Mesenchymal stem cell (in vitro differentiated cells and primary cell): ENCODE data around the gene AKAP14.

ENCODE experiments used
- DNase-seq: peaks from one replicate; pipeline ENCODE4 v3.0.0-alpha.2; 2013
- H2AFZ ChIP-seq: one replicate; pipeline ENCODE4 v1.6.1; 2013; ENCODE audit warnings: low read depth, mild to moderate bottlenecking, control low read depth, inconsistent platforms, low read length, moderate library complexity
- H2AK5ac ChIP-seq: 2 replicates; pipeline ENCODE4 v1.6.1; 2013; ENCODE audit warnings: low read length, moderate library complexity, mild to moderate bottlenecking, inconsistent platforms; ENCODE audit not compliant: severe bottlenecking
- H2BK120ac ChIP-seq: one replicate; pipeline ENCODE4 v1.6.1; 2013; ENCODE audit warnings: low read depth, mild to moderate bottlenecking, inconsistent platforms, low read length, moderate library complexity
- H2BK12ac ChIP-seq, 2 experiments: one replicate each; pipeline ENCODE4 v1.6.1; 2013; ENCODE audit warnings: inconsistent platforms in 2 of 2, low read length in 2 of 2, mild to moderate bottlenecking in 2 of 2, moderate library complexity in 2 of 2, control low read depth in 1 of 2
- H2BK15ac ChIP-seq: one replicate; pipeline ENCODE4 v1.6.1; 2013; ENCODE audit warnings: mild to moderate bottlenecking, low read depth, inconsistent platforms; ENCODE audit not compliant: poor library complexity, severe bottlenecking
- H2BK5ac ChIP-seq: 2 replicates; pipeline ENCODE4 v1.6.1; 2013; ENCODE audit warnings: low read depth, mild to moderate bottlenecking, low read length, control low read depth, inconsistent platforms; ENCODE audit not compliant: poor library complexity, severe bottlenecking
- H3K14ac ChIP-seq, 2 experiments: one replicate each; pipeline ENCODE4 v1.6.1; 2013; ENCODE audit warnings: inconsistent platforms in 2 of 2, low read length in 2 of 2, control low read depth in 1 of 2, mild to moderate bottlenecking in 1 of 2, moderate library complexity in 1 of 2
- H3K18ac ChIP-seq, 2 experiments: one replicate each; pipeline ENCODE4 v1.6.1; 2013; ENCODE audit warnings: inconsistent platforms in 2 of 2, low read length in 2 of 2, control low read depth in 1 of 2, low read depth in 1 of 2, mild to moderate bottlenecking in 1 of 2
- H3K23ac ChIP-seq, 2 experiments: one replicate each; pipeline ENCODE4 v1.6.1; 2013; ENCODE audit warnings: inconsistent platforms in 2 of 2, low read length in 2 of 2, mild to moderate bottlenecking in 2 of 2, moderate library complexity in 2 of 2, control low read depth in 1 of 2
- H3K27ac ChIP-seq: 2 replicates; pipeline ENCODE4 v1.5.1; 2013; ENCODE audit warnings: mild to moderate bottlenecking, moderate library complexity, low read length, control low read depth, inconsistent platforms; ENCODE audit not compliant: poor library complexity, severe bottlenecking
- H3K27me3 ChIP-seq, 2 experiments: 2 replicates each; pipeline versions ENCODE4 v1.6.1 to v1.7.0; 2013; ENCODE audit warnings: low read length in 2 of 2, mild to moderate bottlenecking in 2 of 2, moderate library complexity in 2 of 2, control low read depth in 1 of 2, inconsistent platforms in 1 of 2; ENCODE audit not compliant: control insufficient read depth in 1 of 2, insufficient read depth in 1 of 2
- H3K36me3 ChIP-seq, 2 experiments: 2 replicates each; pipeline versions ENCODE4 v1.6.1 to v1.7.0; 2013; ENCODE audit warnings: low read length in 2 of 2, control low read depth in 1 of 2, inconsistent platforms in 1 of 2, low read depth in 1 of 2, mild to moderate bottlenecking in 1 of 2; ENCODE audit not compliant: insufficient read depth in 2 of 2, control insufficient read depth in 1 of 2
- H3K4ac ChIP-seq, 2 experiments: one replicate each; pipeline ENCODE4 v1.6.1; 2013; ENCODE audit warnings: inconsistent platforms in 2 of 2, low read length in 2 of 2, mild to moderate bottlenecking in 2 of 2, moderate library complexity in 2 of 2, control low read depth in 1 of 2, low read depth in 1 of 2
- H3K4me1 ChIP-seq: 2 replicates; pipeline ENCODE4 v1.6.1; 2013; ENCODE audit warnings: low read depth, low read length, control low read depth; ENCODE audit not compliant: control insufficient read depth, insufficient read depth
- H3K4me2 ChIP-seq: 2 replicates; pipeline ENCODE4 v1.6.1; 2013; ENCODE audit warnings: low read length, mild to moderate bottlenecking, inconsistent platforms; ENCODE audit not compliant: poor library complexity, severe bottlenecking
- H3K4me3 ChIP-seq, 2 experiments: 2 replicates each; pipeline versions ENCODE4 v1.5.1 to v1.7.0; 2013; ENCODE audit warnings: low read length in 2 of 2, mild to moderate bottlenecking in 2 of 2, control low read depth in 1 of 2, low read depth in 1 of 2; ENCODE audit not compliant: insufficient read depth in 1 of 2
- H3K79me1 ChIP-seq: replicated peaks from 2 replicates; pipeline ENCODE4 v1.6.1; 2013; ENCODE audit warnings: mild to moderate bottlenecking, control low read depth, low read length, inconsistent platforms; ENCODE audit not compliant: poor library complexity, severe bottlenecking
- H3K9ac ChIP-seq: 2 replicates; pipeline ENCODE4 v1.7.0; 2013; ENCODE audit warnings: mild to moderate bottlenecking, low read length, moderate library complexity
- H3K9me3 ChIP-seq: 2 replicates; pipeline ENCODE4 v1.7.0; 2013; ENCODE audit warnings: mild to moderate bottlenecking, low read length; ENCODE audit not compliant: control insufficient read depth
- H4K8ac ChIP-seq: one replicate; pipeline ENCODE4 v1.6.1; 2013; ENCODE audit warnings: inconsistent platforms, mild to moderate bottlenecking, low read length, moderate library complexity
- H4K91ac ChIP-seq: one replicate; pipeline ENCODE4 v1.6.1; 2013; ENCODE audit warnings: mild to moderate bottlenecking, low read length, inconsistent platforms
- WGBS: methylation state at CpG from one replicate; pipeline ENCODE4 v1.1.7; 2013; ENCODE audit warnings: mixed read lengths; 5-methylcytosine and 5-hydroxymethylcytosine counted together

AKAP14 gene

DNA sequence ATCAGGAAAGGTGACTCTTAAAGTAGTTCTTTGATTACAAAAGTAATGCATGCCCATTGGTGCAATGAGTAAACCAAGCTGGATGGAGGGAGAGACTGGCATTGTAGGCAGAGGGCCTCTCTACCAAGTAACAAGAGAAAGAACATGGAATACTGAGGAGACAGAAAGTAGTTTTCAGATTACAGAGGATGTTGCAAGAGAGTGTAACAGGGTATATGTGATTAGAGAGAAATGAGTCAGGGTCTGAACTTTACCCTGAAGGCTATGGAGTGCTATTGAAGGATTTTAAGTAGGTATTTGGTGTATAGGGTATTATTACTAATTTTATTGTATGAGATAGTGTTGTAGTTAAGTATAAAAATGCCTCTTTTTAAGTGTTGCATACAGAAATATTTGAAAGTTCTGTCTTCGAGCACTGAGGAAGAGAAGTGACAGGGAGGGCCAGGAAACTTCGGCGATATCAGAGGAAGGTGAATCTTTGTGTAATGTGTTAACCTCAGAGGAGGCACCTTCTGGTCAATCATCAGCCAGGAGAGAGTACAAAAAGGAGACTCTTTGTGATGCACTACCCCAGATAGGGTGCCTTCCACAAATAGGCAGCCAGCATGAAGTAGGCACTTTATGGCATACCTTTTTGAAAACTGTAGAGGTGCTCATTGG is 39.7 kb downstream of the AKAP14 start:
- H2BK15ac ChIP-seq: no peak overlapping the region
- H3K27ac ChIP-seq: no peak overlapping the region
- no peak for DNase-seq
- H3K4me1 ChIP-seq: no peaks in the 10 kb centered on the region
- H2AK5ac ChIP-seq: no peak overlapping the region
- no peak overlapping the region for H4K91ac ChIP-seq
- no peak overlapping the region for H3K23ac ChIP-seq
- H3K79me1 ChIP-seq: peaks cover 1% of the 10 kb centered on the region
- no peak overlapping the region for H2AFZ ChIP-seq
- no peaks in the 10 kb centered on the region for H3K9me3 ChIP-seq
- H2BK5ac ChIP-seq: no peak overlapping the region
- H3K4me3 ChIP-seq: no peak overlapping the region
- H3K36me3 ChIP-seq: peaks cover 8 to 44% of the 10 kb centered on the region in 2 experiments
- H3K27me3 ChIP-seq: no peaks in the 10 kb centered on the region
- H3K4ac ChIP-seq: no peak overlapping the region
- H4K8ac ChIP-seq: no peak overlapping the region
- no peak overlapping the region for H3K4me2 ChIP-seq
- H3K18ac ChIP-seq: no peak overlapping the region
- H3K9ac ChIP-seq: no peak overlapping the region
- H2BK12ac ChIP-seq: no peak overlapping the region
- WGBS: 98% methylated on average over 3 of the region's 3 CpGs
- H3K14ac ChIP-seq: no peak overlapping the region
- no peak overlapping the region for H2BK120ac ChIP-seq

- no peak overlapping the region for H2AK5ac ChIP-seq
- H3K18ac ChIP-seq: no peak overlapping the region
- no peak overlapping the region for H2BK12ac ChIP-seq
- no peaks in the 10 kb centered on the region for H3K27me3 ChIP-seq
- no peak overlapping the region for H4K8ac ChIP-seq
- H3K9ac ChIP-seq: peak overlapping the region; percentile 96
- H2BK5ac ChIP-seq: no peak overlapping the region
- H3K23ac ChIP-seq: no peak overlapping the region
- no peak overlapping the region for H3K14ac ChIP-seq
- H3K36me3 ChIP-seq: peaks cover 0 to 8% of the 10 kb centered on the region in 2 experiments
- no peak overlapping the region for H3K4me2 ChIP-seq
- no peak overlapping the region for H2BK120ac ChIP-seq
- H2AFZ ChIP-seq: no peak overlapping the region
- H3K79me1 ChIP-seq: peaks cover 1% of the 10 kb centered on the region
- H3K4me3 ChIP-seq: peak overlapping the region in 1 of 2 experiments; percentile 87
- no peak overlapping the region for H3K4ac ChIP-seq
- no peak overlapping the region for H3K27ac ChIP-seq
- DNase-seq: no peak
- no peak overlapping the region for H2BK15ac ChIP-seq
- H4K91ac ChIP-seq: no peak overlapping the region
- H3K9me3 ChIP-seq: no peaks in the 10 kb centered on the region
- H3K4me1 ChIP-seq: peaks cover 5% of the 10 kb centered on the region
These were observed 45.6 kb downstream of the AKAP14 start for GRCh38 chrX:119941336-119941735.

DNA sequence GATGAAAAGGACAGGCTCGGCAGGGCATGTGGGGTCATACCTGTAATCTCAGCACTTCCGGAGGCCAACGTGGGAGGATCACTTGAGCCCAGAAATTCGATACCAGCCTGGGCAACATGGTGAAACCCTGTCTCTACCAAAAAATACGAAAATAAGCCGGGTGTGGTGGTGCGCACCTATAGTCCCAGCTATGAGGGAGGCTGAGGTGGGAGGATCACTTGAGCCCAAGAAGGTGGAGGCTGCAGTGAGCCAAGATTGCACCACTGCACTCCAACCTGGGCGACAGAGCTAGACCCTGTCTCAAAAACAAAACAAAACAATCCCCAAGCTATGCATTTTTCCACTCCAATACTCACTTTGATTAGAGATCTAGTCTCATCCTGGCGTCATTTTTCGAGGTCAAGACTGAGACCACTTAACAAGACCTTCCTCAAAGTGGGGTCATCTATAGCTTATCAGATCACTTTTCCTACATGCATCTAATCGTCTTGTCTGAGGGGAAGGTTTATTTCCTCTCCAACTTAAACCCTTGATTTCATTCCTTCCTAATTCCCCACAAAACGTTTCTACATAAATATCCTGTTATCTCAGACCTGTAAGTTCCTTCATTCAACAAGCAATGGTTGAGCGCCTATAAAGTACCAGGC is 46.6 kb downstream of the AKAP14 start:
- H4K8ac ChIP-seq: no peak overlapping the region
- no peak overlapping the region for H3K23ac ChIP-seq
- no peak overlapping the region for H2BK5ac ChIP-seq
- peaks cover 1% of the 10 kb centered on the region for H3K79me1 ChIP-seq
- no peaks in the 10 kb centered on the region for H3K36me3 ChIP-seq
- peak overlapping the region in 1 of 2 experiments; percentile 87 for H3K4me3 ChIP-seq
- peaks cover 5% of the 10 kb centered on the region for H3K4me1 ChIP-seq
- H3K27me3 ChIP-seq: no peaks in the 10 kb centered on the region
- H3K14ac ChIP-seq: no peak overlapping the region
- H2AK5ac ChIP-seq: no peak overlapping the region
- no peak overlapping the region for H2AFZ ChIP-seq
- H2BK12ac ChIP-seq: no peak overlapping the region
- H3K4ac ChIP-seq: no peak overlapping the region
- WGBS: 70% methylated on average over 11 of the region's 13 CpGs
- peak overlapping the region; percentile 12 for H3K27ac ChIP-seq
- no peak for DNase-seq
- H3K9ac ChIP-seq: peak overlapping the region; percentile 96
- no peak overlapping the region for H4K91ac ChIP-seq
- no peak overlapping the region for H3K18ac ChIP-seq
- no peaks in the 10 kb centered on the region for H3K9me3 ChIP-seq
- H2BK120ac ChIP-seq: no peak overlapping the region
- H2BK15ac ChIP-seq: no peak overlapping the region
- peak overlapping the region; percentile 66 for H3K4me2 ChIP-seq

DNA sequence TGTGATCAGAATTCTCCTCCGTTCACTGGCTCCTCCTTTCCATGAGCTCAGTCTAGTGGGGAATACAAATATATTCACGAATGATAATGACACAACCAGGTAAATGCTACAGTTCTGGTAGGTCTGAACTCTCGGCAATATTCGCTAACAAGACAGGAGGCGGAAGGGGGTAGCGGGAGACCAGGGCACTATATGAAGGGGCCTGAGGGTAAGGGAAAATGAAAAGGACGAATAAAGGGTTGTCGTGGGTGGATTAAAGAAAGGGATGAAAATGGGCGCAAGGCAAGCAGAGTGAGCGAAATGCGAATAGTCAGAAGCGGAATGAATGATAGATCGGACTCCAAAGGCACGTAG is 47.1 kb downstream of the AKAP14 start:
- Histone ChIP-seq H4K91ac (no peak overlapping the region), H2BK15ac (no peak overlapping the region), H3K9me3 (no peaks in the 10 kb centered on the region), H3K14ac (no peak overlapping the region), H3K27me3 (no peaks in the 10 kb centered on the region), H2BK120ac (no peak overlapping the region), H3K4me3 (peak overlapping the region; percentile 73 to 87), H3K79me1 (peaks cover 1% of the 10 kb centered on the region), H4K8ac (no peak overlapping the region), H2BK12ac (no peak overlapping the region), H3K23ac (no peak overlapping the region), H2BK5ac (no peak overlapping the region), H3K18ac (peak overlapping the region in 1 of 2 experiments; percentile 62), H2AK5ac (no peak overlapping the region), H3K4ac (peak overlapping the region in 1 of 2 experiments; percentile 51), H2AFZ (peak overlapping the region; percentile 76), H3K9ac (peak overlapping the region; percentile 96), H3K27ac (peak overlapping the region; percentile 87), H3K4me2 (peak overlapping the region; percentile 66), H3K36me3 (no peaks in the 10 kb centered on the region), H3K4me1 (peaks cover 5% of the 10 kb centered on the region)
- no peak for DNase-seq
- under 1% methylated on average over 12 of the region's 14 CpGs for WGBS
